ENCODE measurements around the gene B3GALNT2. TPM values are rescaled to one million over a fixed set of nuclear protein-coding genes. Genes with fewer than 3 reads are reported as not detected.

B3GALNT2 gene
- total and polyA plus RNA-seq, 2 of the 8 experiments (the other 6 are each of a cell fraction or from before 2014, with no cell fraction given): 15.4 to 39.4 TPM

DNA sequence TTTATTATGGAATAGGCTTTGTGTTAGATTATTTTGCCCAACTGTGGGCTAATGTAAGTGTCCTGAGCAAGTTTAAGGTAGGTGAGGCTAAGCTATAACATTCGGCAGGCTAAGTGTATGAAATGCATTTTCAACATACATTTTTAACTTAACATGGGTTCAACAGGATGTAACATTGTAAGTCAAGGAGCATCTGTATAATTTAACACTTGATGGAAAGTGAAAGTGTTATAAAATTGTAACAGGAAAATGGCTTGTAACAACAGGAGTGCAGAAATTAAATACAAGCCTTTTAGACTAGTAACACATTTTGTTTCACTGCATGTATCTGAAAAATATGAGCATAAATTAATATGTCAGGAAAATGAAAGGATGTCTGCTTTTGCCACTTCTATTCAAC, 42.3 kb downstream of the B3GALNT2 start:
- H2AFZ ChIP-seq (ENCODE audit: low read length): no peak overlapping the region
- ChIA-PET CTCF (ENCODE audit: partially characterized antibody) (no interaction called here), POLR2A (ENCODE audit: partially characterized antibody) (no interaction called here)
- 93% methylated on average over 1 of the region's 1 CpG; no CpG with 5 or more reads in 1 of the 2 experiments for WGBS, 2 experiments (ENCODE audit: extremely low coverage in 1 of 2, insufficient coverage in 1 of 2, insufficient read length in 1 of 2, insufficient replicate concordance in 2 of 2, low coverage in 1 of 2, low lambda C conversion rate in 2 of 2, missing lambda C conversion rate in 1 of 2)
- H2BK15ac ChIP-seq (ENCODE audit: low read length): no peak overlapping the region
- H3K9ac ChIP-seq (replicated peaks in 1 of 4; ENCODE audit: extremely low read depth in 1 of 4, low read depth in 3 of 4, low read length in 3 of 4): no peak overlapping the region
- no peak overlapping the region for H2BK5ac ChIP-seq (ENCODE audit: low read depth, low read length)
- no peaks in the 10 kb centered on the region for H3K79me2 ChIP-seq (ENCODE audit: control insufficient read depth in 1 of 2, insufficient read depth in 2 of 2, low read length in 2 of 2)
- H3K56ac ChIP-seq (replicated peaks; ENCODE audit: insufficient read length, low read depth, low read length): no peak overlapping the region
- H4K20me1 ChIP-seq (replicated peaks in 1 of 2; ENCODE audit: control insufficient read depth in 1 of 2, insufficient read depth in 2 of 2, low read length in 2 of 2): no peaks in the 10 kb centered on the region
- H2BK120ac ChIP-seq (replicated peaks; ENCODE audit: low read depth, low read length): no peak overlapping the region
- H3K4me2 ChIP-seq (ENCODE audit: insufficient read depth in 1 of 2, low read depth in 2 of 2, low read length in 2 of 2): no peak overlapping the region
- no peak overlapping the region for H4K8ac ChIP-seq (ENCODE audit: extremely low read depth, insufficient read depth, low read length)
- H3K23me2 ChIP-seq (ENCODE audit: low read depth, low read length): no peaks in the 10 kb centered on the region
- H3K27me3 ChIP-seq (replicated peaks in 1 of 4; ENCODE audit: control insufficient read depth in 3 of 4, extremely low read depth in 1 of 4, insufficient read depth in 3 of 4, low read length in 3 of 4): no peaks in the 10 kb centered on the region
- no peak overlapping the region for H2BK12ac ChIP-seq (ENCODE audit: low read depth, low read length)
- H4K91ac ChIP-seq (replicated peaks; ENCODE audit: insufficient read length, low read length): no peak overlapping the region
- no peaks in the 10 kb centered on the region for H3K79me1 ChIP-seq (ENCODE audit: low read depth, low read length)
- H2BK20ac ChIP-seq (ENCODE audit: low read length): no peak overlapping the region
- FAIRE-seq: no peak
- H3K36me3 ChIP-seq (ENCODE audit: control insufficient read depth in 2 of 4, insufficient read depth in 4 of 4, low read length in 3 of 4): peaks cover 0 to 17% (median 0%) of the 10 kb centered on the region in 4 experiments; a peak in 3 of 8 replicates
- no peaks in the 10 kb centered on the region for H3K9me3 ChIP-seq (ENCODE audit: insufficient read depth in 2 of 2, low read depth in 1 of 2, low read length in 1 of 2)
- DNase-seq (ENCODE audit: low read depth in 1 of 2, low spot score in 2 of 2): no peak
- no peak overlapping the region for H3K14ac ChIP-seq (ENCODE audit: insufficient read length)
- no peak overlapping the region for H3K4me3 ChIP-seq (ENCODE audit: extremely low read depth in 1 of 4, insufficient read depth in 2 of 4, low read depth in 3 of 4, low read length in 4 of 4)
- H3K4ac ChIP-seq (replicated peaks; ENCODE audit: insufficient read length, low read depth, low read length): no peak overlapping the region
- no peak overlapping the region for H3K27ac ChIP-seq (ENCODE audit: low read depth, low read length)
- no peaks in the 10 kb centered on the region for H3K4me1 ChIP-seq (replicated peaks in 1 of 4; ENCODE audit: control insufficient read depth in 3 of 4, insufficient read depth in 4 of 4, low read length in 3 of 4)
- no peak overlapping the region for H2AK5ac ChIP-seq (ENCODE audit: low read depth, low read length)
- no peak overlapping the region for H3K23ac ChIP-seq (ENCODE audit: insufficient read length)
- no peak overlapping the region for H4K5ac ChIP-seq (ENCODE audit: insufficient read length, low read depth, low read length)
- H3K18ac ChIP-seq (ENCODE audit: extremely low read depth, low read length): no peak overlapping the region
- no peak for TF ChIP-seq SIX5 (IDR thresholded peaks at IDR 0.05; ENCODE audit: low read depth, low read length)

All from H1 (cell line).